NOMO-1 treated with DMSO at 0.1 percent for 48 hours (cell line): ENCODE results near the gene EEF1AKMT4.

Source experiments
- DNase-seq: peaks from one replicate; lab custom pipeline; 2025; ENCODE audit not compliant: unreplicated experiment; lab: John Stamatoyannopoulos, UW

Gene EEF1AKMT4

DNA sequence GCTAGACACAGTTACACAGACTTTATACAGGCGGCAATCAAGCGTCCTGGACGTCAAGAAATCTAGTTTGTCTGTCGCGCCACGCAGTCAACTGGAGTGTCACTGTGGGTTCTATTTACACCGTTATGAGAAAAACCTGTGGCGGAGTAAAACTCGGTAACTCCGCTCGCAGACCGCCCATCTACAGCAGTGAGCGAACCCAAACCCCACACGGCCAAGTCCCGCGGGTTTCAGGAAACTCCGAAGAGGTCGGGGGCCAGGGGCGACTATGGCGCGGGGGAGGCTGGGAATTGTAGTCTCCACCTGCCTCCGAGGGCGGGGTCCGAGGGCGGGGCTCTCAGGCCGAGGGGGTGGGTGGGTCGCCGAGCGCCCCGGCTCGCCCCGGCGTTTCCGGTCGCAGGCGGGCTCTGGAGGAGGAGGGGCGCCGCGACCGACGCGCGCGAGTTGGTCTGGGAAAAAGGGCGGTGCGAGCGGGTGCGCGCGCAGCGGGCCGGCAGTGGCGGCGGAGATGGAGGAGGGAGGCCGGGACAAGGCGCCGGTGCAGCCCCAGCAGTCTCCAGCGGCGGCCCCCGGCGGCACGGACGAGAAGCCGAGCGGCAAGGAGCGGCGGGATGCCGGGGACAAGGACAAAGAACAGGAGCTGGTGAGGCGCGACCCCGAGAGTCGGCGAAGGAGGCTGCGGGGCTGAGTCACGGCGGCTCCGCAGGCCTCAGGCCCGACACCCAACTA lies 49.5 kb downstream of the EEF1AKMT4 start, which contains the start of gene PSMD2:
PSMD2 (plus strand) TSS at position 483 of the 729 bp plus-strand sequence; CDS start at position 509, 26 bp downstream.
- DNase-seq: peak; percentile 98

DNA sequence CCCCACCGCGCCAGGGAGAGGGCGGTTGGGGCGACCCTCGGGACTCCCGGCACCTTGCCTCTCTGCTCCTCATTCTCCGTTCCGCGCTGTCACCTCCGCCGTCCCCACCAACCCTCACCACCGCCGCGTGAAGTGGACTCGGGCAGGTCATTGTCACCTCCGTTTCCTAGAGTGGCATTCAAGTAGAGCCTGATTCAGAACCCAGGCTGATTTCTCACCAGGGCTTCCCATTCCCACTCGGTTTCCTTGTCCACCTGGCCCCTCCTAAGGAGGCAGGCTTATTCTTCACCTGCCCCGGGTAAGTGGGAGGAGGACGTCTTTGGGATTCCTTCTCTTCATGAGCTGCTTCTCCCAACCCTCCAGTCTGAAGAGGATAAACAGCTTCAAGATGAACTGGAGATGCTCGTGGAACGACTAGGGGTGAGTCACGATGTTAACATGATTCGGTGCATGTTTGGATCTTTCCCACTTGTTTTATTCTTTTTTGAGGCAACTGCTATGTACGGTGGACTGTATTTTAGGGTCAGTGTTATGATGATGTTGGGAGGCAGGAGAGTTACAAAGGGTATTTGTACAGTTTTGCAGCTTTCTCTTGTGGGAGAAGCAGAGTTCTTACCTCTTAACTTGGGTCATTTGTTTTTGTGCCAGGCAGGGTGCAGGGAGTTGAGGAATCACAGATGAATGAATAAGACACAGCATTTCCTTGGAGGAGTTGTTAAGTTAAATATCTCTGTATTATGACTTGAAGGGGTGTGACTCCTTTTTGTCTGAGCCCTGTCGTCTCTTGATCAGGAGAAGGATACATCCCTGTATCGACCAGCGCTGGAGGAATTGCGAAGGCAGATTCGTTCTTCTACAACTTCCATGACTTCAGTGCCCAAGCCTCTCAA lies 50.3 kb downstream of the EEF1AKMT4 start:
- DNase-seq: no peak

DNA sequence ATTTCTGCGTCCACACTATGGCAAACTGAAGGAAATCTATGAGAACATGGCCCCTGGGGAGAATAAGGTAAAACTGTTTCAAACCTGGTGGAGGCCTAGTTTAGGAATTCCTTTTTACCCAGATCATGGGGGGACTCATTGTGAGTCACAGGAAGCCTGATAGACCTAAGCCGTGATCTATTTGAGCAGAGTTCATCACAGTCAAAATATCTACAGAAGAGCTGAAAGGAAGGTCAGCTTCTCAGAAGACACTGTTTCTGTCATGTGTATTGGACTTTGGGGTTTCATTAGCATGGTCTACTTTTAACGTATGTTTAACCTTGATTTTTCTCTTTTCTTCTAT lies 50.9 kb downstream of the EEF1AKMT4 start:
- no peak for DNase-seq

DNA sequence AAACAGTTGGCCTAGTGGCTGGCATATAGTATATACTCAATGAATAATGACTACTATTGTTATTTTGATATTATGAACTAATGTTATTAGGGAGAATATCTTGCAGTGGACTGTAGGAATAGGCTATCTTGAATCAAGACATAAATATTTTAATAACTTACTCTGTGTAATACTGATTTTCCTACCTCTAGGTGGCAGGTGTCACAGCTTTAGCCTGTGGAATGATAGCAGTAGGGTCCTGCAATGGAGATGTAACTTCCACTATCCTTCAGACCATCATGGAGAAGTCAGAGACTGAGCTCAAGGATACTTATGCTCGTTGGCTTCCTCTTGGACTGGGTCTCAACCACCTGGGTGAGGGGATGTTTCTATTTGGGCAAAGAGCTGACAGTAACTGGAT lies 56.1 kb downstream of the EEF1AKMT4 start:
- DNase-seq: no peak

DNA sequence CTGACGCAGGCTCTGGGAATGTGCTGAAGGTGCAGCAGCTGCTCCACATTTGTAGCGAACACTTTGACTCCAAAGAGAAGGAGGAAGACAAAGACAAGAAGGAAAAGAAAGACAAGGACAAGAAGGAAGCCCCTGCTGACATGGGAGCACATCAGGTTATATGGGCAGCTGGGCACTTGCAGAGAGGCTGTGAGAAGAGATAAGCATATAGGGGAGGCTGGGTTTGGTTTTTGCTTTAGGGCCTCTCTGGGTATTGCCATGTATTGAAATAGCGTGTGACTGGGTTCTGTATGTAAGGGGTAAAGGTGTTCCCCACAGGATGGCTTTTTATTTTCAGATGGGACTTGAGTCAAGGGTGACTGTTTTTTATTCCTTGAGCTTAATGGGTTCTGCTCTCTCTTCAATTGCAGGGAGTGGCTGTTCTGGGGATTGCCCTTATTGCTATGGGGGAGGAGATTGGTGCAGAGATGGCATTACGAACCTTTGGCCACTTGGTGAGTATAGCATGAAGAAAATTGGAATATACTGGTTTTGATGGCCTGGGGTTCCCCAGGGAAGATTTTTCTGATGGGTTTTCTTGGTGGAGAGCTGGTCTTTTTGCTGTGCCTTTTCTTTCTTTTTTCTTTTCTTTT lies 57.0 kb downstream of the EEF1AKMT4 start:
- no peak for DNase-seq

DNA sequence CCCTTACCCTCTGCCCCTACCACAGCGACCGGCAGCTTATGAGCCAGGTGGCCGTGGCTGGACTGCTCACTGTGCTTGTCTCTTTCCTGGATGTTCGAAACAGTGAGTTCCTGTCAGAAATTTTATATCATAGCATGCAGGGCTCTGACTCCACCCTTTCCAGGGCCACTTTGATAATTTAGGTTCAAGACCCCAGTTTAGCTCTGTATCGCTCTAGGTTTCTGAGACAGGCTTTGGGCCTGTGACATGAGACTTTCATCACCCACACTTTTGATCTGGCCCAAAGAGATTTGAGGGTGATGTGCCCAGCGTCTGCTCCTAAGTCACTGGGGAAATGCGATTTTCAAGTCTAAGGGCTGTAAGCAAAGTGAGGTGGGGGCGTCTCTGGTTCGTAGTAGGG lies 58.4 kb downstream of the EEF1AKMT4 start:
- DNase-seq: no peak
